Measurements from ENCODE around the gene DSCAM.

Gene DSCAM

GRCh38 chr21:40770435-40771055, 76.4 kb downstream of the DSCAM start:
- no peak for DNase-seq (ENCODE audit: low read depth in 2 of 2)

DNA sequence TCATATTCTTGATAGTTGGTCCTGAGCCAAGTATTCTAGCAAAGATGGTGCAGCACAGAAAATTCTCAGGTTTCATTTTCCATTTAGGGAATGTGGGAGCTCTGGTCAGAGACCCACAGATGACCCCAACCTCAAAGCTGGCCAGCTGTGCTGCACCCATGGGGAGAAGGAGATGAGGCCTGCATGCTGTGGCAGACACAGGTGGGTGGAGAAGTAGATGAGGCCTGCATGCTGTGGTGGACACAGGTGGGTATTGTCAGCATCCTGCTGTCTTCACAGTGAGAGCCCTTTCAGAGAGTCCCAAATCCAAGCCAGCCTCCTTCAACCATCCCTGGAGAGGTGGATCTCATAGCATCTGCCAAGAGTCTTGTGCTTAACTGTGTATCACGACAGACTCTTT, 77.7 kb downstream of the DSCAM start:
- DNase-seq (ENCODE audit: low read depth in 2 of 2): no peak

DNA sequence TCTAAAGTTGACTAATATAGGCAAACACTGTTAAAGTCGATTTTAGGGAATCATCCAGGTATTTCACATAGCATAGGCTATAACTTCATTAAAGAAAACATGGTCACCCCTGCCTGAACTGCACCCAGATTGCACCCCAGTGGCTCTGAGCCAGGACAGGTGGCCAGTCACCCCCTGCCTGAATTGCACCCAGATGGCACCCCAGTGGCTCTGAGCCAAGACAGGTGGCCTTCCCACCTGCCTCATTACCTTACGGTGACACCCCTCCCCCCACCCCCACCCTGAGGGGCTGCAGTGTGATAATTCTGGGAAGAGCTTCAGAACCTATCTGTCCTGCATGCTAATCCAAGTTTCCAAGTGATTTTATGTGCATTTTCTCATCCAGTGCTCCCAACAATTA, 78.9 kb downstream of the DSCAM start:
- no peak for DNase-seq (ENCODE audit: low read depth in 2 of 2)

- DNase-seq (ENCODE audit: low read depth in 2 of 2): no peak
Measured at GRCh38 chr21:40766381-40766780, 80.6 kb downstream of the DSCAM start.

DNA sequence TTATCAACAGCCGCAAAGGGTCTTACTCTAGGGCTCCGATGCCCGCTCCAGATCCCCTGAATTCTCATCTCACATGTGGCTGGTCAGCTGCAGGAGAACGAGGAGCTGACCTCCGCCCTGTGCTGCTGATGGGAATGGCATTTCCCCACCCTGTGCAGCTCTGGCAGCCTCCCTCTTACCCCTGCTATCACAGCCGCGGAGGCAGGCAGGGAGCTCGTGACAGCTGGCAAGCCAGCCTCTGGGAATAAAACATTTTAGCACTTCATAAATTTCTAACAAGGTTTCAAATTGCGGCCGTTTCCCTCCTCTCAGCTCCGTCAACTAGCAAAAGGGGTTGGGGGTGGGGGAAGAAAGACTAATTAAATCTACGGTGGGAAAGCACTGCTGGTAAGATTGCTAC, 81.1 kb downstream of the DSCAM start:
- DNase-seq (ENCODE audit: low read depth in 2 of 2): no peak

DNA sequence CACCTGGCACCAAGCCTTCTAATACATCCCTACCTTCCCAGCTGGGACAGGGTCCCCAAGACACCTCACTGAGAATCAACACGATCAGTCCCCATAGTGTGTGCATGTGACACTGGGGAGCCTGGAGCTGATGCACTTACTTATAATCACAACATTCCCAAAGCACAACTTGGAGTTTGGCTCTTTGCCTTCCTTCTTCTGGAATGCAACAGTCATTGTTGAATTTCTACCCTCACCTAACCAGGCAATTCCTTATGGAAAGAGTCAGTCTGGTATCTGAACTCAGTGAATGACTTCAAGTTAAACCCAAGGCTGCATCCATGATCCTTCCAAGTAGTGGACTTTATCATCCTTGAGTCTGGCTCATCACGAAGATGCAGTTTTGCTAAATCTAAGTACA, 86.1 kb downstream of the DSCAM start:
- DNase-seq (ENCODE audit: low read depth in 2 of 2): no peak

GRCh38 chr21:40759061-40759460, 87.9 kb downstream of the DSCAM start:
- no peak for DNase-seq (ENCODE audit: low read depth in 2 of 2)

DNA sequence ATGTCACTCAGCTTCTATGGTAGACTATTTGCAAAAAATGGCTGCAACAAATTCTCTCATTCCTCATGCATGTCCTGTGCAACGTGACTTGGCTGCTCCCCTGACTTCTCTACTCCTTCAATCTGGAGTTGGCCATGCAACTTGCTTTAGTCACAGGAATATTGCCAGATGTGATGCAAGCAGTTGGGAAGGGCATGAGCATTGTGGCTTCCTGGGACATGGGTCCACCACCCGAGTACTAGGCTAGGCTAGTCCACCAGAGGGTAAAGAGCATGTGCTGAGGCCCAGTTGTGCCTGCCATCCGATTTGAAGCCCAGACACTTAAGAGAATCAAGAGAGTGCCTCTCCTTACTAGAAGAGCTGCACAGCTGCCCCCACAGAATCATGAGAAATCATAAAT, 89.6 kb downstream of the DSCAM start:
- no peak for DNase-seq (ENCODE audit: low read depth in 2 of 2)

DNA sequence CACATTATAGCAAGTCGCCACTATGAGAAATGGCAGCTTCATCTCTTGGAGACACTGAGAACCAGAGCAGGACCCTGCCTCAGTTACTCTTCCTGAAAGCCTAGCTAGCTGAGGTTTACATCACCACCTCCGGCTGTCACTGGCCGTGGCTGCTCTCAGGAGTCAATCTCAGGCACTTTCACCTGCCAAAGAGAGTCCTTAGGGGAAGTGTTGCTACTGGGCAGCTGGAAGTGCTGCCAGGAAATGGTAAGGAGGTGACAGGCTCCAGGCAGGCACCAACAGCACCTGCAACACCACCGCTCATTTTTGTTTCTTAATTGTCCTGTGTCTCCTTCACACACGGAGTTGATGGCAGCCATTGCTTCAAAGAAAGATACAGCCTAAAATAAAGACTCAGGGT, 92.5 kb downstream of the DSCAM start:
- no peak for DNase-seq (ENCODE audit: low read depth in 2 of 2)

DNA sequence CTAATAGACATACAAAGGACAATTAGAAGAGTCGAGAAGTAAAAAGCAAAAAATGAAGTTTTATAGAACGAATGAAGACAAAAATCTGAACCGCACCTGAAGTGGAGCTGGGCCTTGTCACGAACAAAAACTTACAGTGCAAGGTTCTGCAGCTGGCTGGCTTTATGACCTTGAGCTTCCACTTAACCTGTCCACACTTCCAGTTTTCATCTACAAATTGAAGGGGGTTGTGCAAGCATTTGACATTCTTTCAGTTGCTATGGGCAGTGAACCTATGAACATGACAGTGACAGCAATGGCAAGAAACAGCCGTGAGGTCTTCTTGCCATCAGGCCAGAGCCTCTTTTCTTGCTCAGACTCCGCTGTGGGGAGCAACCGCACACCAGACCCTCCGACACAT, 93.2 kb downstream of the DSCAM start:
- DNase-seq (ENCODE audit: low read depth in 2 of 2): no peak

DNA sequence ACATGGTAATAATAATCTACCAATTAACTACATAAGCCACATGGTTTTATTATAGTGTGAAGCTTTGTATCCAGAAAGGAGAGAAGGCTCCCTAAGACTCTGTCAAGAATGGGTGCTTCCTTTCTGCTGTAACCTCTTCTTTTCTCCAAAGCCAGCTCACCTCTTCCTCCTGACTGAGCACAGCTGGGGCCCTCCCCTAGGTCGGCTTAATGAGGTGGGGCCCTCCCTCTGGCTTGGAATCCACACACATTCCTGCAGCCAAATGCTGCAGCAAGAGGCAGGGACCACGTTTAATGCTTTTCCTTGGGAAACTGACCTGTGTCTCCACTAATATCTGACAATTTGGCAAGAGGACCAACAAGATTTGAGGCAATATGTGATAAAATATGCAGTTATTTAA, 94.8 kb downstream of the DSCAM start:
- DNase-seq (ENCODE audit: low read depth in 2 of 2): no peak

DNA sequence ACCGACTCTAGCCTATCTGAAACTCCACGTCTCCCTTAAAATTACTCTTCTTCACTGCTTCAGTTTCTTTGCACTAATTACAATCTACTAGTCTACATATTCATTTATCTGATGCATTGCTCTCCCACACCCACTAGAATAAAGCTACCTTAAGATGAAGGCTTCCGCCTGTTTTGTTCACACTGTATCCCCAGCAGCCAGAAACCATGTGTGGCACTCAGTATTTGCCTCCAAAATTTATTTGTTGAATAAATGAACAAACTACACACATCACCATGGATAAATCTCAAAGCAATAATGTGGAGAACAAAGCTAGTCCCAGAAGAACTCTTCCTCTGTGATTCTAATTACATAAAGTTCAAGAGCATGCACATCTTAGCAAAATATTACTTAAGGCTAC, 95.7 kb downstream of the DSCAM start:
- no peak for DNase-seq (ENCODE audit: low read depth in 2 of 2)

DNA sequence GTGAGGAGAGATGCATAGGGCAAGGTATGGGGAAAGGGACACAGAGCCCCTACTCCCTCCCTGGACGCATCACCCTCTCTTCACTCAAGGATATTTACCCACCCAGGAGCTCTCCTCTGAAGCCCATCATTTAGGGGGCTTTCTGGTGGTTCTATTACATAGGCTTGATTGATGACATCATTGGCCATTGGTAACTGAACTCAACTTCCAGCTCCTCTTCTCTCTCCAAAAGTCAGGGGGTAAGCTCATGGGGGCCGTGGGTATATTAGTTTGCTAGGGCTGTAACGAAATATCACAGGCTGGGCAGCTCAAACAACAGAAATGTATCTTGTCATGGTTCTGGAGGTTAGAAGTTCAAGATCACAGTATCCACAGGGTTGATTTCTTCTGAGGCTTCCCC, 110.8 kb downstream of the DSCAM start:
- DNase-seq (ENCODE audit: low read depth in 2 of 2): no peak

DNA sequence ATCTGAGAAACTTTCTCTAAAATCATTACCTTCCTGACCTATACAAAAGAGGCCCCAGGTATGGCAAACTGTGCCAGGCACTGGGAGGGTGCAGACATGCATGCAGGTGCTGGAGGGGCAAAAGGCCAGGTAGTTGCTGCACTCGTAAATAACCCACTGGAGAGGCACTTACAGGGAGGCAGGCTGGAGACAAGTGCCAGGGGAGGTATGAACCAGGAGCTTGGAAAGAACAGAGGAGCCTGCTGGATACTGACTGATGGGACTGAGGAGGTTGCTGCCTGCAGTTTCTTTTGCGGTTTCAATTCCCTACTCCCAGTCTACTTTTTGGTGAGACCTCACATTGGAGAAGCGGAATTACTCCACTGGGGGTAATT, 113.9 kb downstream of the DSCAM start:
- no peak for DNase-seq (ENCODE audit: low read depth in 2 of 2)

DNA sequence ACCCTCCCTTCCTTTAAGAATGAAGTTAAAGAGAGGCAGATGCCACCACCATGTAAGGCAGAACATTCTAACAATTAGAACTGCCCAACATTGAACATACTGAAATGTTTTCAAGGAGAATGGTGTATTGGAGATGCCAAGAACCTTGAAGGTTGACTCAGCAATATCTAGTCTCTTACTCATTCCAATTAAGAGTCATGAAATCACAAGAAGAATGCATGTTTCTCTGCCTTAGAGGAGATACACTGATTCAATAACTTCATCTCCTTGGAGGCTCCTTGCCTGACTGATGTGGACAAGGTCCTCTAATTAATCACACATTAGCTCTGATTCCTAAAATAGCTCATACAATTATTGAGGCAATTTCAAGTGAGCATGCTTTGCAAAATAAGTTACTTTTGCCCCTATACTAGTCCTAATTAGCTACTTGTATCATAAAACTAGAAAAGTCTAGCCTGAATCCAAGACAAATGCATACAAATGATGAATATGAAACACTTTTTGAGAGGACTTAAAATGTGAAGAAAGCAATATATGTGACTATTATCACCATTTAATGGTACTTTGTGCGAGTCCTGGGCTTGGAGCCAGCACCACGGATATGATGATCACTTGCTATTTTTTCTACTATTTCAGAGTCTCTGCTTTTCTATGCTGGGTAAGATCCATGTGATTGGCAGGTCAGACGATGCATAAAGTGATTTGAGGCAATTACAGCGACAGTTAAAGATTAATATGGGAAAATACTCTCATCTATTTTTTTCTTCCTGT, 114.5 kb downstream of the DSCAM start:
- no peak for DNase-seq (ENCODE audit: low read depth in 2 of 2)

GRCh38 chr21:40731206-40731605, 115.8 kb downstream of the DSCAM start:
- DNase-seq (ENCODE audit: low read depth in 2 of 2): no peak

DNA sequence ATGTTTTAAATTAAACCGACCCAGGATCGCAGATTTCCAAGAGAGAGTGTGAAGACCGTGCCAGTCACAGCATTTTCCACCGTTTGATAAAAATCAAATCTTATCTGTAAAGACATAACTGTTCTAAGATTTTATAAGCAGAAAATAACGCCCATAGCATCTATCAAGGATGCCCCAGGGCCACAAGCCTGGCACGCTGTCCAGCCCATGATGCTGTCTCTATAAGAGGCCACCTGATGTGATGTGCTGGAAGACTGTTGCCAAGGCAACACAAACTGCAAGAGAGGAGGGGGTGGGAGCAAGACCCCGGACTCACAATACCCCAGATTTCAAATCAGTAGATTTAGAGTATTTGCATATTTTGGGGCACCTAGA, 116.5 kb downstream of the DSCAM start:
- DNase-seq (ENCODE audit: low read depth in 2 of 2): no peak

GRCh38 chr21:40729761-40730425, 117.1 kb downstream of the DSCAM start:
- no peak for DNase-seq (ENCODE audit: low read depth in 2 of 2)

- DNase-seq (ENCODE audit: low read depth in 2 of 2): no peak
Measured at GRCh38 chr21:40723966-40724365, 123.0 kb downstream of the DSCAM start.

GRCh38 chr21:40723317-40723716, 123.6 kb downstream of the DSCAM start:
- no peak for DNase-seq (ENCODE audit: low read depth in 2 of 2)

- DNase-seq (ENCODE audit: low read depth in 2 of 2): no peak
Measured at GRCh38 chr21:40719615-40720014, 127.3 kb downstream of the DSCAM start.

- no peak for DNase-seq (ENCODE audit: low read depth in 2 of 2)
Measured at GRCh38 chr21:40717028-40717427, 129.9 kb downstream of the DSCAM start.

- no peak for DNase-seq (ENCODE audit: low read depth in 2 of 2)
Measured at GRCh38 chr21:40714536-40714935, 132.4 kb downstream of the DSCAM start.
